Measurements from ENCODE around the gene NDOR1.

NDOR1 gene

DNA sequence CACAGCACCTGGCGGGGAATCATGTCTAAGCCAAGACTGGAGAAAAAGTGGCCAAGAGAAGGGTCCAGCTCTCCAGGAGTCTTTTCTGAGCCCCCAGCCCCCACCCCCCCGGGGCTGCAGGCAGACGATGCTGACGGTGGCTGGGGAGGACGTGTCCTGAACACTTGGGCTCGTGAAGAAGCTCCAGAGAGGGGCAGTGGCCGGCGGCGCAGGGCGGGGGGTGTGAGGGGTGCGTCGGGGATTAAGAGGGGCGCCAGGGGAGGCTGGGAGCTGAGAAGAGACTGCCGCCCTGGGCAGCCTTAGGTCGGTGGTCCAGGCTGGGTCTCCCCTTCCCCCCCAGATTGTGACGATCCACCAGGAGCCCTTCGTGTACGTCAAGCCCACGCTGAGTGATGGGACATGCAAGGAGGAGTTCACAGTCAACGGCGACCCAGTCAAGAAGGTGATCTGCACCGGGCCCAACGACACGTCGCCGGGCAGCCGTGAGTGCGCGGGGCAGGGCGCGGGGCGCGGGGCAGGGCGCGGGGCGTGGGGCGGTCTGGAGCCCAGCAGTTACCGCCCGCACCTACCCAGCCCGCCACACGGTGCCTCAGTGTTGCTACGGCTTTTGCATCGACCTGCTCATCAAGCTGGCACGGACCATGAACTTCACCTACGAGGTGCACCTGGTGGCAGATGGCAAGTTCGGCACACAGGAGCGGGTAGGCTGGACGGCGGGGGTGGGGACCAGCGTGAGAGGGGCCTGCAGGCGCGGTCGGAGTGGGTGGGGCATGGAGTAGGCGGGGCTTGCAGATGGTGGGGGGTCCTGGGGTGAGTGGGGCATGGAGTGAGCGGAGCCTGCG lies 44.6 kb upstream of the NDOR1 start:
- TF ChIP-seq, protein P1, sequence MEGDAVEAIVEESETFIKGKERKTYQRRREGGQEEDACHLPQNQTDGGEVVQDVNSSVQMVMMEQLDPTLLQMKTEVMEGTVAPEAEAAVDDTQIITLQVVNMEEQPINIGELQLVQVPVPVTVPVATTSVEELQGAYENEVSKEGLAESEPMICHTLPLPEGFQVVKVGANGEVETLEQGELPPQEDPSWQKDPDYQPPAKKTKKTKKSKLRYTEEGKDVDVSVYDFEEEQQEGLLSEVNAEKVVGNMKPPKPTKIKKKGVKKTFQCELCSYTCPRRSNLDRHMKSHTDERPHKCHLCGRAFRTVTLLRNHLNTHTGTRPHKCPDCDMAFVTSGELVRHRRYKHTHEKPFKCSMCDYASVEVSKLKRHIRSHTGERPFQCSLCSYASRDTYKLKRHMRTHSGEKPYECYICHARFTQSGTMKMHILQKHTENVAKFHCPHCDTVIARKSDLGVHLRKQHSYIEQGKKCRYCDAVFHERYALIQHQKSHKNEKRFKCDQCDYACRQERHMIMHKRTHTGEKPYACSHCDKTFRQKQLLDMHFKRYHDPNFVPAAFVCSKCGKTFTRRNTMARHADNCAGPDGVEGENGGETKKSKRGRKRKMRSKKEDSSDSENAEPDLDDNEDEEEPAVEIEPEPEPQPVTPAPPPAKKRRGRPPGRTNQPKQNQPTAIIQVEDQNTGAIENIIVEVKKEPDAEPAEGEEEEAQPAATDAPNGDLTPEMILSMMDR (IDR thresholded peaks at IDR 0.05; ENCODE audit: borderline replicate concordance, insufficient read depth, low read depth, low read length), result no peak

GRCh38 chr9:137161558-137162486 lies 43.7 kb upstream of the NDOR1 start:
- TF ChIP-seq, protein P1 (IDR thresholded peaks at IDR 0.05; ENCODE audit: borderline replicate concordance, insufficient read depth, low read depth, low read length), result no peak
- H3K4me3 ChIP-seq (ENCODE audit: low read depth, low read length), result no peak overlapping the region

More for the DNA sequence above, 44.6 kb upstream of the NDOR1 start:
- no peak overlapping the region for H3K4me3 ChIP-seq (ENCODE audit: low read depth, low read length)

DNA sequence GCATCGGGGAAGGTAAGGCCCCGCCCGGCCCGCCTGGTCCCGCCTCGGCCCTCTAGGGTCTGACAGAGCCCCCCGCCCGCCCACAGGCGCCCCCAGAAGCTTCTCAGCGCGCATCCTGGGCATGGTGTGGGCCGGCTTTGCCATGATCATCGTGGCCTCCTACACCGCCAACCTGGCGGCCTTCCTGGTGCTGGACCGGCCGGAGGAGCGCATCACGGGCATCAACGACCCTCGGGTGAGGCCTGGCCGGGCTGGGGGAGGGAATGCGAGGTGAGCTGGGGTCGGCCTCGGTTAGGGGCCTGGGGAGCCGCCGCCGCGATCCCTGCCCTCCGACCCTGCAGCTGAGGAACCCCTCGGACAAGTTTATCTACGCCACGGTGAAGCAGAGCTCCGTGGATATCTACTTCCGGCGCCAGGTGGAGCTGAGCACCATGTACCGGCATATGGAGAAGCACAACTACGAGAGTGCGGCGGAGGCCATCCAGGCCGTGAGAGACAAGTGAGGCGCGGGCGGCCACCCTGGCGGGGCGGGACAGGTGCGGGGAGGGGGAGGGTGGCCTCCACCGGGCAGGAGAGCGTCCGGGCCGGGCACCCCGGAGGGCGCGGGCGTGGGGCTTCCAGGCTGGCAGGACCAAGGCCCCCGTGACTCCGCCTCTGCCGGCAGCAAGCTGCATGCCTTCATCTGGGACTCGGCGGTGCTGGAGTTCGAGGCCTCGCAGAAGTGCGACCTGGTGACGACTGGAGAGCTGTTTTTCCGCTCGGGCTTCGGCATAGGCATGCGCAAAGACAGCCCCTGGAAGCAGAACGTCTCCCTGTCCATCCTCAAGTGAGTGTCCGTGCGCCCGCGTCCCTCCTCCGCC lies 42.8 kb upstream of the NDOR1 start:
- TF ChIP-seq, protein P1 (IDR thresholded peaks at IDR 0.05; ENCODE audit: borderline replicate concordance, insufficient read depth, low read depth, low read length), result no peak
- no peak overlapping the region for H3K4me3 ChIP-seq (ENCODE audit: low read depth, low read length)

- H3K4me3 ChIP-seq (ENCODE audit: low read depth, low read length), result no peak overlapping the region
Observed at GRCh38 chr9:137163365-137163715, 42.2 kb upstream of the NDOR1 start.

DNA sequence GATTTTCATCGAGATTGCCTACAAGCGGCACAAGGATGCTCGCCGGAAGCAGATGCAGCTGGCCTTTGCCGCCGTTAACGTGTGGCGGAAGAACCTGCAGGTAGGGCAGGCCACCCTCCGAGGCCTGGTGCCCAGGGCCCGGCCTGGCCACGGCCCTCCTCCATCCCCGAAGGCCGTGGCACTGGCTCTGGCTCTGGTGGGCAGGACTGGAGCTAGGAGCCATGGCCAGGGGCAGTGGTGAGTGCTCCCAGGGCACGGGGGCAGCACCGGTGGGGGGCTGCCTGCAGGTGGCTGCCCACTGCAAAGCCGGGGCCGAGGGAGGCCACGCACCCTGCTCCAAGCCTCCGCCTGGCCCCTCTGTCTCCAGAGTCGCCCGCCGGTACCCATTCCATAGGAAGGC lies 41.7 kb upstream of the NDOR1 start:
- H3K4me3 ChIP-seq (ENCODE audit: low read depth, low read length), result no peak overlapping the region

More at GRCh38 chr9:137163365-137163715, 42.2 kb upstream of the NDOR1 start:
- TF ChIP-seq, protein P1 (IDR thresholded peaks at IDR 0.05; ENCODE audit: borderline replicate concordance, insufficient read depth, low read depth, low read length), result no peak

More for the DNA sequence above, 41.7 kb upstream of the NDOR1 start:
- TF ChIP-seq, protein P1 (IDR thresholded peaks at IDR 0.05; ENCODE audit: borderline replicate concordance, insufficient read depth, low read depth, low read length), result no peak
